GM21390 (cell line): ENCODE measurements around the gene GPSM1.
"Not testable (repeated sequence)": the region's sequence is repeated elsewhere in the genome, so short reads cannot be mapped to it uniquely, and the experiment has no call there.

Experiments
- ATAC-seq: cut with Tn5 transposase; IDR thresholded peaks from one replicate; pipeline ENCODE4 v1.9.1; 2021; ENCODE audit not compliant: unreplicated experiment

The GPSM1 gene

DNA sequence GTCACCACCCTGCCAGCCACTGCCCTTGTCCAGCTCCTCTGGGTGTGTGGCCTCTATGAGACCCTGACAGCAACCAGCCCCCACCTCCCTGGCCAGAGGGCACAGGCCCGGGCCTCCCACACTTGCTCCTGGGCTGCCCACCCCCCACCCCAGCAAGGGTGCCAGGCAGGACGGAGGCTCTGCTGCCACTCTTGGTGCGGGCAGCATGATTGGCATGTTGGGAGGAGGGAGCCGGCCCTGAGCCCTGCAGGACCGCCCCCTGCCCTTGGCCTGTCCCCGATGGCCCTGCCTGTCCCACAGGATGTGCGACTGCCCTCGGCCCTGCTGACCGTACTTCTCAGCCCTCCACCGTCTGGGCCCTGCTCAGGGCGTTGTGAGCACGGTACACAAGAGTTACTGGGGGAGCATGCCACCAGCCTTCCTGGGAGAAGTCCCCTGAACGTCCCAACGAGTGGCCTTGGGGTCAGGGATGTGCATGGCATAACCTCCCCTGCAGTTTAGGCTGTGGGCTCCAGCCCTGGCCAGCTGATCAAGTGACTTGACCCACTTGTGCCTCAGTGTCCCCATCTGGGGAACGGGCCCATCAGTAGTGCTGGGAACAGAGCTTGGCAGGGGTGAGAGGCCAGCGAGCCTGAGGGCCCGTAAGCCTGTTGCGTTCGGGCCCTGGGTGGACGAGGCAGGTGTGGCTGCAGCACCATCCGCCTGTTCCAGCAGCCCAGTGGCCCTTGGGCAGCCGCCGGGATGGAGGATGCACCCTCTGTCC, 16.0 kb downstream of the GPSM1 start:
- no peak for ATAC-seq

DNA sequence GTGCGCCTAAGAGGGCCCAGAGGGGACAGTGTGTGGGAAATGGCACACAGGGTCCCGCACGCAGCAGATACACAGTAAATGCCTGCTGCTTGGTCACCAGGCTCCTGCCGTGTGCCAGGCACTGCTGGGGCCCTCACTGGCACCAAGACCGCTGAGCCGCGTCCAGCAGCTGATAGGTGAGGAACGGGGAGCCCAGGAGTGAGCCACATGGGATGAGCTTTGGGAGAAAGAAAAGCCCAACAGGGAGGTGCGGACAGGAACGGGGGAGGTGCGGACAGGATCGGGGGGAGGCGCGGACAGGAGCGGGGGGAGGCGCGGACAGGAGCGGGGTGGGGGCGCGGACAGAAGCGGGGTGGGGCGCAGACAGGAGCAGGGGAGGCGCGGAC, 16.5 kb downstream of the GPSM1 start:
- ATAC-seq = no peak

DNA sequence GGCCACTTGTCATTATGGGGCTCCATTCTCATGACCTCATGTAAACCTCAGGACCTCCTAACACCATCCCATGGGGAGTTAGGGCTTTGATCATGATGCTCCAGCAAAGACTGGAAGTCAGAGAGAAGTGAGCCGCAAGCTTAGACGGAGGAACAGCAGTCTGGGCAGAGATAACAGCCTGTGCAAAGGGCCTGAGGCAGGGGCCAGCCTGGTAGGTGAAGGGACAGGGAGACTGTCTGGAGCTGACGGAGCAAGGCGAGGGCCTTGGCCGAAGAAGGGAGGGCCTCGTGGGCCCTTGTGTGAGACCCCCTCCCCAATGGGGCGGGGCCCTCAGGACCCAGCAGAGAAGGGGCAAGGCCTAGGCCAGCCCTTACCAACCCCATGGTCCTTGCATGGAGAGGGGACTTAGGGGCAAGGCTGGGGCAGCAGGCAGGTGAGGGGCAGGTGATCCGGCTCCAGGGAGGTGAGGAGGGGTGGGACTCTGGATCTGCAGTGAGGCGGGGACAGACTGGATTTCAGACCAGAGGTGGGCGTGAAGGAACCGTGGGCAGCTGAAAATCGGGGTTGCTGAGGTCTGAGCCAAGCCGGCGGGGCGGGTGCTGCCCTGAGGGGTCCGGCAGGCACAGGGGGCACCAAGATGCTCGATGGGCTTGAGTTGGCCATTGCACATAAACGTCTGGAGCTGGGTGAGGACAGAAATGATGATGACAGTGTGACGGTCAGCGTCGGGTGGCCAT, 17.4 kb downstream of the GPSM1 start:
- ATAC-seq = no peak

DNA sequence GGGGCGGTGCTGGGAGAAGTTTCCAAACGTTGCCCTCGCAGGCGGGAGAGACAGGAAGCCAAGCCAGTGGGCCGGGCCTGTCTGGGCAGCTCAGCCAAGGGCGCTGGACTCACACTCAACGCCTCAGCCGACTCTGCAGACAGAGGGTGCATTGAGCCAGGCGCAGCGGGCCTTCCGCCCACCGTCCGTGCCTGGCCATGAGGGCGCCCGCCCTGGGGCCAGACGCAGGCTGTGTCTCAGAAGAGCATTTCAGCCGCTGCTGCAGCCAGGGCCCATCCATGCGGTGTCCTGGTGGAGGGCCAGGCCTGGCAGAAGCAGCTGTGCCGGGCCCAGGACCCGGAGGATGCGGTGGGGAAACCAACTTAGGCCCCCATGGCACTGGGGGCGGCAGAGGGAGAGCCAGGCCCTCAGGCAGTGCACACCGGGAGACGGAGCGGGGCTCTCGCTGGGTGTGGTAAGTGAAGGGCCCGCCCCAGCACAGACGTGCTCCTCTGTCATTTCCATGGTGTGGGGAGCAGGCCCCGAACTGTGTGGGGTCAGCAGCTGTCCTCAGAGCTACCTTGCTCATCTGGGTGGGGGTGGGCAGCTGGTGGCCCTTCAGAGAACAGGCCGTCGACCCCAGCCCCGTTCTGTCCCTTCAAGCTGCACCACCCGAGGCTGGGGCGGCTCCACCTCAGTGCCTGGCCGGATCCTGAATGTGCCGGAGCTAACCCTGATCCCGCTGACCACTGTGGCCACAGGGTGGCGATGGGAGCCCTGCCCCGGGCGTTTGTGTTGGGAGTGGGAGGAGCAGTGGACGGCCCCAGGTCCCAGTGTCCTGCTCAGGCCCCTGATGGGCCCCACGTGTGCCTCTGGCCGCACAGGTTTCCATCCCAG, 18.2 kb downstream of the GPSM1 start:
- ATAC-seq = no peak

DNA sequence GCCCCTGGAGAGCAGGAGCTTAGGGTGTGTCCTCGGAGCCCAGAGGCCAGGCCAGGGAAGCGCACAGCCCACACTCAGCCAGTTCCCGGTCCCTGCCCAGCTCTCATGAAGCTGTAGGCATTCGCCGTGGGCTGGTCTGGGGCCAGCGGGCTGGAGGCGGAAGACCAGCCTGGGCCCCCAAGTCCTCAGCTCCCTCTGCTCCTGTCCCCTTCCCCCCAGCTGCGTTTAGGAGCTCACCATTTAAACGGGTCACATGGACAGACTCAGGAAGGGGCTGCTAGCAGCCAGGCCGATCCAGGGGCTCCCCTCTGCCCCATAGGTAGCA, 18.8 kb downstream of the GPSM1 start:
- ATAC-seq = no peak

DNA sequence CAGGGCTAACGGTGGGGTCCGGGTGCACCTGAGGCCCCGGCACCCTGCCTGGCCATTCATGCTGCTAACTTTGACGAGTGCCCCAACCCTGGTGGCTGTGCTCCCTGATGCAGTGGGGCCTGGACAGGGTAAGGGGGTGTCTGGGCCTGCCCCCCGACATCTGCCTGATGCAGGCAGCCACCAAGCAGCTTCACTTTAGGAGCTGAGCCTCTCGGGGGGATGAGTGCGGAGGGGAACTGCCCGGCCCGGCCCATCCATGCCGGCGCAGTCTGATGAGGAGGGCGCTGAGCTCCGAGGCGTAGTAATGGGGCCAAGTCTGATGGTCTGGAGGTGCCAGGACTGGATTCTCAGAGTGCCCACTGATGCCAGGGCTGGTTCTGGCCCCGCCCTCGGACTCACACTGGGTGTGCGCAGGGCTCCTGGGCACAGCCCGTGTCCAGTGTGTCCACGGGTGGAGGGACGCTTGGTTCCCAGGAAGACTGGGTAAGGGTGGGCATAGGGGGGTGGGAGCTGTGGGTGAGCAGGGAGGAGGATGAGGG, 19.7 kb downstream of the GPSM1 start:
- ATAC-seq = no peak

DNA sequence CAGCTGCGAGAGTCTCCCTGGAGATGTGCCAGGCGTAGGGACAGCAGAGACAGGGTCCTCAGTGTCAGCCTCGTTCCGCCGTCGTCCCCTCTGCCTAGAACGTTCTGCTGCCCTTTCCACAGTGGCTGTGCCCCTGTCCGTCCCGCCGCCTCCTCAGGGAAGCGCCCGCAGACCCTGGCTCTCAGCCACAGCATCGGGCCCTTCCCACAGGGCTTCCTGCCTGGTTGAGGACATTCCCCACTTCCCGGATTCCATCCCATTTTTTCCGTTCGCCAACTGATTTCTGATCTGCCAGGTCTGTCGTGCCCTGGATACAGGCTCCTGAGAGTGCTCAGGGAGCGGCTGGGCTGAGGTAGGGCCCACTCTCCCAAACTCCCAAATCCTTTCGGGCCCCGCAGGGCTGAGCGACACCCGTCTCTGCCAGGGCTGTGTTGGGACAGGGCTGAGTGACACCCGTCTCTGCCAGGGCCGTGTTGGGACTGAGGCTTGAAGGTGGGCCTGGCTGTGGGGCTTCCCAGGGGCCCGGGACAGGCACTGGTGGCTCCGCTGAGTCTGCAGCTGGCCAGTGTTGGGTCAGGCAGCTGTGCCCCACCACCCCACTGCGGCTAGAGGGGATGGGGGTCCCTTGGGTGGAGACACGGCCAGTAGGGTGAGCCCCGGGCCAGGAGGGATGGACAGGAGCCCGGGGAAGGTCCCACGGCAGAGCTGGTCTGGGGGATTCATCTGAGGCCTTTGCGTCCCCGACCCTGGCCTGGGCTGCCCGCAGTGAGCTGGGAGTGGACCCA, 20.3 kb downstream of the GPSM1 start:
- no peak for ATAC-seq

DNA sequence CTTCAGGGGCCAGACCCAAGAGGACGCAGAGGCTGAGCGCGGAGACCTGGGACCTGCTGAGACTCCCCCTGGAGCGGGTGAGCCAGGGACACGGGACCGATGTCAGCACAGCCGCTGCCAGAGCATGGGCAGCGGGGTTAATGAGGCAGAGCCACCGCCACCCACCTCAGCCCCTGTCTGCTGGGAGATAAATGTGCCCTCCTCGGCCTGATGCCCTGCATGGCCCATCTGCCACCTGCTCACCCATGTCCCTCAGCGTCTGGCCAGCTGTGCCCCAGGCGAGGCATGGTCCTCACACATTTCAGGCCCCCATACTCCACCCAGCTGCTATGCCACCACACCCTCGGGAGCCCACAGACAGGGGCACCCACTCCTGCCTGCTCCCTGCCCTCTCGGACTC, 21.4 kb downstream of the GPSM1 start:
- ATAC-seq = no peak

DNA sequence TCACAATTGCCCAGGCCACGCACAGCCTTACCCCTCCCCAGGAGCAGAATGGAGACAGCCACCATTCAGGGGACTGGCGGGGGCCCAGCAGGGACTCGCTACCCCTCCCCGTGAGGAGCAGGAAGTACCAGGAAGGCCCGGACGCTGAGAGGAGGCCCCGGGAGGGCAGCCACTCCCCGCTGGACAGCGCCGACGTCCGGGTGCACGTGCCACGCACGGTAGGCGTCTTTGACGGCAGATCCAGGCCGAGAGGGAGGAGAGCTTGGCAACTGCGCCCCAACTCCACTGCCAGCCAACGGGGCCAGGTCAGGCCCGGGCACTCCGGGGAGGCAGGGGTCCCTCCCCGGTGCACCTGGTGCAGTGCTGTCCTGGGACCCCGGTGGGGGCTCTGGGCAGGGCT, 22.2 kb downstream of the GPSM1 start:
- ATAC-seq = no peak

DNA sequence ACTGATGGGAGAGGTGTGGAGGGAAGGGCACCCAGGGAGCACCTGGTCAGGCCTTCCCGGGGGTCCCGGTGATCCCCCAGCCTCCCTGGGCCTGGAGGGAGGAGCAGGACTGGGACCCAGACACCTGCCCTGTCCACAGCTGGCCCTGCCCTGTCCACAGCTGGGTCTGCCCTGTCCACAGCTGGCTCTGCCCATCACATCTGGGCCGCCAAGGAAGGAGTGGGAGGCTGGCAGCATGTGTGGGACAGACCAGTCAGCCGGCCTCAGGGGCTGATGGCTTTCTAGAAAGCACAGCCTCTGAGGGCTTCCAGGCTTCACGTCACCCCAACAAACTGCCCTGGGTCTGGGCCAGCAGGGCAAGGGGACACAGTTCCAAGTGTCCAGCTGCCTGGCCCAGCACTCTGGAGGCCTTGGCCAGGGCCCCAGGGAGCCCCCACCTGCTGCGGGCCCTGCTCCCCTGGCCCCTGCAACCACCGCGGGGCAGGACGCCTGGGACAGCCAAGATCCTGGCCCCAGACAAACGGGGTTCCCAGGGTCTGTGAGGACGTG, 24.0 kb downstream of the GPSM1 start:
- ATAC-seq = no peak

DNA sequence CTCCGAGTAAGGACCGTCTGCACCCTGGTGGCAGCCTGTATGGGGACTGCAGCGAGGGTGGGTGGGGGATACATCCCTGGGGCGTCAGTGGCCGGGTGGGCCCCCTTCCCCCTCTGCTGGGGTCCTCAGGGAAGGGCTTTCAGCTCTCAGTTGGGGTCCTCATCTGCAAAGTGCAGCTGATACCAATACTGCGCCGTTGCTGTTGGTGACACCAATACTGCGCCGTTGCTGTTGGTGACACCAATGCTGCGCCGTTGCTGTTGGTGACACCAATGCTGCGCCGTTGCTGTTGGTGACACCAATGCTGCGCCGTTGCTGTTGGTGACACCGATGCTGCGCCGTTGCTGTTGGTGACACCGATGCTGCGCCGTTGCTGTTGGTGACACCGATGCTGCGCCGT, 24.5 kb downstream of the GPSM1 start:
- not testable (repeated sequence) for ATAC-seq

DNA sequence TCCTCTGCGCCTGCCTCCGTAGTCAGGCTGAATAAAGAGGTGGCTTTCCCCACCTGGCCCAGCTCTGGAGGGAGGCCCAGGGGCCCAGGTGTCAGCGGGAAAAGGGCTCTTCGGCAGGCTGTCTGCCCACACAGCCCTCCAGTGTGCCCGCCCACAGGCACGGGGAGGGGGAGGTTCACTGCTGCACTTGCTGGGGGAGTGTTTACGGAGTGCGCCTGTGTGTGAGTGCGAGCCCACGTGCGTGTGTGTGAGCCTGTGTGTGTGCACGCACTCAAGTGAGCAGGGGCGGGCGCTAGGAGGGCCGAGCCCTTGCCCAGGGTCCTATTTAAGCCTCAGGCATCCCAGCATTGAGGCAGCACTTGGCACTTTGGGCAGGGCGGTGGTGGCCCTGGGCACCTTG, 25.3 kb downstream of the GPSM1 start:
- ATAC-seq = no peak

DNA sequence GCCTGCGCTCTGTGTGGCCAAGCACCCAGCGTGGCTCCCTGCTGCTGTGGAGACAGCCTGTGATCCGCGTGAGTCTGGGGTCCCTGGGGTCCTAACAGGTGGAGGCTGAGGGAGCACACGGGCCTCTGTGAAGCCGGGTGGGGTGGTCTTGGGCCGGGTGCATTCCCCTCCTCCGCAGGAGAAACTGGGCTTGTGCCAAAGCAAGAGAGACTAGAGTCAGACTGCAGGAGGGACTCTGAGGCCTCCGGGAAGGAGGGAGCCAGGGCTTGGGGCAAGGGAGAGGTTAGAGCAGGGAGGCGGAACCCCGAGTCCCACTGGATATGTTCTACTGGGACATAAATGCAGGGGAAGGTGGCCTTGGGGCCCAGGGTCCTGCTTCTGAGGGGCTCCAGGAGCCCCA, 25.7 kb downstream of the GPSM1 start:
- ATAC-seq = no peak

DNA sequence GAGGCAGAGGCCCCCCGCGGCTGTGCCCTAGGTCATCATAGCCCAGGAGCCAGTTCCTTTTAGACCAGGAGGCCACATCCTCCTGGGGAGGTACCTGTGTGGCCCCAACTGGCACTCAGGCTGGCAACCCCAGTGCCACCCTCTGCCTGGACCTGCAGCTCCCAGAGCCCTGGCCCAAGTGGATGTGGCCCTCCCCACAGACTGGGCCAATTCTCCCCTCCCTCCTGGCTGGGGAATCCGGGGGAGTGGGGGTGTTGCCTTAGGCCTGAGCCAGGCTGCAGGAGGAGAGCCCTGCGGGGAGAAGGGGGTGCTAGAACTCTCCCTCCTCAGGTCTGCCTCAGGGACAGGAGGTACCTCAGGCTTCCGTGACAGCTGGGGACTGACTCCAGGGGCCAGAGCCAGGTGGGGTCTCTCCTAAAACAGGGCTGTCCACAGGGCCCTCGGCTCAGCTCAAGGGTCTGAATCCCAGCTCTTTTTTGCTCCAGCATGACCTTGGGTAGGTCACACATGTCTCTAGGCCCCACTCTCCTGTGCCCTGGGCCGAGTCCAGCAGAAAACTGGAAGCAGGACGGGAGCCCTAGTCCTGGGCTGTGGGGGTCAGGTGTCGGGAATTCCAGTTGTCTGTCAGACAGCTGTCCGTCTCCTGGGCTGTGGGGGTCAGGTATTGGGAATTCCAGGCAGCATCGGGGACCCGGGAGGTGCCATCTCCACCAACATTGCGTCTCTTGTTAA, 26.6 kb downstream of the GPSM1 start:
- no peak for ATAC-seq

DNA sequence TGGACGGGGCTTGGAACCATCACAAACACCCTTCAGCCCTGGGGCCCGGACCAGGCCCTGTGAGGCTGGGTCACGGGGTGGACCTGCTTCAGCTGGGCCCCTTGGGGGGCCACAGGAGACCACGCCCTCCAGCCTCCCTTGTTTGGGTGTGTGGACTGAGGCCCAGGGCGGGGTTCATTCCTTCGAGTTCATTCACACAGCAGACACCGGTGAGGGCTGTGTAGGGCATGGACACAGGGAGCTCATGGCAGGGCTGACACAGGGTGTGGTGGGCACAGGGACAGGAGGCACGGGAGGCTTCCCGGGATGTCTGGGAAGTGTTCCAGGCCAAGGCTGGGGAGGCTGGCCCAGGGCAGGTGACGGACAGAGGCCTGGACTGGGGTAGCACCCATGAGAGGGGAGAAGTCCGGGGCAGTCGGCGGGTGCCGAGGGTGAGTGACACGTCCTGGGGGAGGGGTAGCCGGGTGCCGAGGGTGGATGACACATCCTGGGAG, 27.3 kb downstream of the GPSM1 start:
- ATAC-seq = no peak

DNA sequence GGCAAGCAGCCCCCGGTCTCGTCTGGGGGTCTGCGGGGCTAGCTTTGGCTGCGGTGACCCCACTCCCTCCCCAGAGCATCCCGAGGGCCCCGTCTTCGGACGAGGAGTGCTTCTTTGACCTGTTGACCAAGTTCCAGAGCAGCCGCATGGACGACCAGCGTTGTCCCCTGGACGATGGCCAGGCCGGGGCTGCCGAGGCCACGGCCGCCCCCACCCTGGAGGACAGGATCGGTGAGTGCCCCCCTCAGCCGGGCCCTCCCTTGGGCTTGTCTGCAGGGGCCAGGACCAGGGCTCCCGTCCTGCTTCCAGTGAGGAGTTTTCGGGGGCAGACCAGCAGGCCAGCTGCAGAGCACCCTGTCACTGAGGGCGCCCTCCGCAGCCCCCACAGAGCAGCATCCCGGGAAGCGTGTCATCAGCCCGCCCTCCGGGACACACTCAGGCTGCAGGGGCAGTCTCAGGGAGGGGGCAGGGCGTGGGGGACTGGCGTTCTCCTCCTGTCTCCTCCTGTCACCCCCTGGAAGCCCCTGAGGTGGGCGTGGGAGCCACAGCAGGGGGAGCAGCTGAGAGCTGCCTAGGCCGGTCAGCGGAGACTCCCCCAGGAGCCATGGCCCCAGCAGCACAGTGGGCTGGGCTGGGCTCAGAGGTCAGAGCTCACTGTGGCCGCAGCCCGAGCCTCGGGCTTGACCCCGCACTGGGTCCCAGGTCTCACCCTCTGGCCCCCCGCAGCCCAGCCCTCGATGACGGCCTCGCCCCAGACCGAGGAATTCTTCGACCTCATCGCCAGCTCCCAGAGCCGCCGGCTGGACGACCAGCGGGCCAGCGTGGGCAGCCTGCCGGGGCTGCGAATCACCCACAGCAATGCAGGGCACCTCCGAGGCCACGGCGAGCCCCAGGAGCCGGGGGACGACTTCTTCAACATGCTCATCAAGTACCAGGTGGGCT, 28.5 kb downstream of the GPSM1 start:
- ATAC-seq = no peak

DNA sequence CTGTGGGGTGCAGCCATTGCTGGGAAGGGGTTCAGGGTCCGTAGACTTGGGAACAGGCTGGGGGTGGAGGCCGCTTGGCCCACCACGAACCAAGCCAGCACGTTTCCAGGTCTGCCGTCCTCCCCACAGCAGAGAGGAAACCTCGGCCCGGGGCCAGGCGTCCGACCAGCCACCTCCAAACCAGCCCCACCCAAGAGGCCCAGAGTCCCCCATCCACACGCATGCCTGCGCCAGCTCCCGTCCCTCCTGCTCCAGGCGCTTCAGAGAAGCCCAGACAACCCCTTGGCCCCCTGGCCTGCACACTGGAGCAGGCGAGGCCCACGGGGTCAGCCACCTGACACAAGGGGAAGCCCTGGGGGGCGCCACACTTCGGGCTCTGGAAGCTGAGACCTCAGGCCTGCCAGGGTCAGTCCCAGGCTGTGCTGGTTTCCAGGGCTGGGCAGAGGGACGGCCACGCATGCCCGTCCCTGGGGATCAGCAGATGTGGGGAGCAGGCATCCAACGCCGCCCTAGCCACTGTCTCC, 29.9 kb downstream of the GPSM1 start:
- no peak for ATAC-seq

DNA sequence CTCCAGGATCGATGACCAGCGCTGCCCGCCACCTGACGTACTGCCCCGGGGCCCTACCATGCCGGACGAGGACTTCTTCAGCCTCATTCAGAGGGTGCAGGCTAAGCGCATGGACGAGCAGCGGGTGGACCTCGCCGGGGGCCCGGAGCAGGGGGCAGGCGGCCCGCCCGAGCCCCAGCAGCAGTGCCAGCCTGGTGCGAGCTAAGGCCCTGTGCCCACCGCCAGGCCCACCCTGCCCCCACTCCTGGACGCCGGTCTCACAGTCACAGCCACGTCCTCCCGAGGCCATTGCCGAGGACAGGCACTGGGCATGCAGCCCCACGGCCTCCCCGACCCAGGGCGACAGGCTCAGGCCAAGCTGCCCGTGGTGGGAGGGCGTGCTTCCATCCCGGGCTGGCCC, 30.7 kb downstream of the GPSM1 start:
- ATAC-seq = no peak
